OCI-LY7 (cell line): ENCODE results near the gene FAM227B. TPM values are rescaled to one million over a fixed set of nuclear protein-coding genes. Genes with fewer than 3 reads are reported as not detected.

Experiments
- BruUV-seq: library from RNA; stranded (reverse); fragments of 400-500 nt; replicated peaks from 2 replicates; lab custom pipeline; 2021; lab: Mats Ljungman, UMichigan
- CTCF ChIA-PET: fragments of 300-600 bp; sonication (Branson Sonifier 250); formaldehyde crosslinking; loops from one replicate; lab custom pipeline; 2022; ENCODE audit warnings: antibody characterized with exemption; ENCODE audit not compliant: unreplicated experiment; lab: Charles Lee
- POLR2A ChIA-PET: fragments of 300-600 bp; sonication (Branson Sonifier 250); formaldehyde crosslinking; loops from one replicate; lab custom pipeline; 2022; ENCODE audit warnings: antibody characterized with exemption; lab: Charles Lee
- DNase-seq: peaks from one replicate; pipeline ENCODE4 v3.0.0-alpha.2; 2015; ENCODE audit warnings: low spot score
- H2AFZ ChIP-seq: fragments of 200-600 bp; sonication (generic), shearing (Covaris generic); 2 replicates; pipeline ENCODE4 v1.6.1; 2014; ENCODE audit warnings: mild to moderate bottlenecking, antibody characterized with exemption, low read length, moderate library complexity
- H3K27ac ChIP-seq: fragments of 200-600 bp; sonication (generic); 2 replicates; pipeline ENCODE4 v1.5.1; 2014; ENCODE audit warnings: mixed run types, low read depth, mild to moderate bottlenecking, moderate library complexity, low read length, inconsistent platforms; ENCODE audit not compliant: poor library complexity, severe bottlenecking
- H3K36me3 ChIP-seq: fragments of 200-600 bp; sonication (generic); 2 replicates; pipeline ENCODE4 v1.6.1; 2014; ENCODE audit warnings: mild to moderate bottlenecking, antibody characterized with exemption, low read length, moderate library complexity, mixed read lengths; ENCODE audit not compliant: insufficient read depth
- H3K4me1 ChIP-seq: fragments of 200-600 bp; sonication (generic); 2 replicates; pipeline ENCODE4 v1.5.1; 2014; ENCODE audit warnings: mild to moderate bottlenecking, low read length; ENCODE audit not compliant: insufficient read depth, poor library complexity, severe bottlenecking
- H3K4me2 ChIP-seq: fragments of 200-600 bp; sonication (generic); 2 replicates; pipeline ENCODE4 v1.6.1; 2014; ENCODE audit warnings: mild to moderate bottlenecking, low read length
- H3K4me3 ChIP-seq: fragments of 200-600 bp; sonication (generic); 2 replicates; pipeline ENCODE4 v1.5.1; 2014; ENCODE audit warnings: mild to moderate bottlenecking, low read depth, low read length; ENCODE audit not compliant: poor library complexity, severe bottlenecking
- H3K79me2 ChIP-seq: fragments of 200-600 bp; sonication (generic); 2 replicates; pipeline ENCODE4 v1.6.1; 2016; ENCODE audit warnings: low read depth, mild to moderate bottlenecking, low read length, moderate library complexity, mixed read lengths; ENCODE audit not compliant: insufficient read depth
- H3K9me2 ChIP-seq: fragments of 200-600 bp; sonication (generic); 2 replicates; pipeline ENCODE4 v1.6.1; 2016; ENCODE audit warnings: mild to moderate bottlenecking, low read length, mixed read lengths; ENCODE audit not compliant: insufficient read depth
- H3K9me3 ChIP-seq: fragments of 200-600 bp; sonication (generic); 2 replicates; pipeline ENCODE4 v1.6.1; 2014; ENCODE audit warnings: mild to moderate bottlenecking, mixed run types, low read length, mixed read lengths
- H4K20me1 ChIP-seq: fragments of 200-600 bp; sonication (generic); 2 replicates; pipeline ENCODE4 v1.6.1; 2014; ENCODE audit warnings: mild to moderate bottlenecking, antibody characterized with exemption, low read length, moderate library complexity, mixed read lengths; ENCODE audit not compliant: insufficient read depth
- CTCF ChIP-seq: fragments of 200-600 bp; sonication (generic); conservative IDR thresholded peaks from 2 replicates; pipeline ENCODE4 v1.5.1; 2014; ENCODE audit warnings: mild to moderate bottlenecking, antibody characterized with exemption, low read length, moderate library complexity, mixed read lengths
- EZH2phosphoT487 ChIP-seq: fragments of 200-600 bp; sonication (generic); IDR thresholded peaks from 2 replicates; pipeline ENCODE4 v1.6.1; 2018; ENCODE audit warnings: low read depth, borderline replicate concordance, mild to moderate bottlenecking, mixed run types, antibody characterized with exemption, low read length, moderate library complexity, mixed read lengths
- intact Hi-C: fragments of 100-400 bp; cut with micrococcal nuclease; formaldehyde crosslinking; loops from one replicate; pipeline ENCODE4 v1.10.0; 2022; ENCODE audit not compliant: unreplicated experiment
- total RNA-seq, 2 experiments: library from RNA; depleted of rRNA in 1 of 2; stranded (reverse); fragments of >200 nt in 1 of 2; shearing (Covaris generic) in 1 of 2; gene quantifications; 2 replicates each; pipeline ENCODE4 v1.2.3, GENCODE V29; 2014 to 2022

The FAM227B gene
- total RNA-seq, 2 experiments from 2014 or later: 2.9 to 6.2 TPM

GRCh38 chr15:49507261-49507660 is 113.4 kb downstream of the FAM227B start:
- no peak overlapping the region for H3K4me2 ChIP-seq
- no peak overlapping the region for H3K27ac ChIP-seq
- no peaks in the 10 kb centered on the region for H3K79me2 ChIP-seq
- H2AFZ ChIP-seq: no peak overlapping the region
- CTCF ChIA-PET: no interaction called here
- H3K9me3 ChIP-seq: no peaks in the 10 kb centered on the region
- H3K4me1 ChIP-seq: no peaks in the 10 kb centered on the region
- intact Hi-C loops: no loop called here
- POLR2A ChIA-PET: no interaction called here
- no peaks in the 10 kb centered on the region for H3K9me2 ChIP-seq
- DNase-seq: no peak
- TF ChIP-seq CTCF (no peak), EZH2phosphoT487 (no peak)
- no peaks in the 10 kb centered on the region for H3K36me3 ChIP-seq
- H3K4me3 ChIP-seq: no peak overlapping the region
- H4K20me1 ChIP-seq: no peaks in the 10 kb centered on the region
- no TSS peak for BruUV-seq

- BruUV-seq: no TSS peak
- intact Hi-C loops: no loop called here
- CTCF ChIA-PET: no interaction called here
- H4K20me1 ChIP-seq: no peaks in the 10 kb centered on the region
- no peak for TF ChIP-seq EZH2phosphoT487
- TF ChIP-seq CTCF: no peak
- H3K4me1 ChIP-seq: no peaks in the 10 kb centered on the region
- POLR2A ChIA-PET: no interaction called here
- no peak for DNase-seq
- no peak overlapping the region for H3K4me3 ChIP-seq
- H3K36me3 ChIP-seq: no peaks in the 10 kb centered on the region
- H3K4me2 ChIP-seq: no peak overlapping the region
- no peak overlapping the region for H3K27ac ChIP-seq
- H3K9me2 ChIP-seq: no peaks in the 10 kb centered on the region
- H3K9me3 ChIP-seq: no peaks in the 10 kb centered on the region
- H2AFZ ChIP-seq: no peak overlapping the region
- no peaks in the 10 kb centered on the region for H3K79me2 ChIP-seq
These were observed 114.3 kb downstream of the FAM227B start for GRCh38 chr15:49506341-49506740.

- ChIA-PET POLR2A (no interaction called here), CTCF (no interaction called here)
- Histone ChIP-seq H3K4me1 (no peaks in the 10 kb centered on the region), H3K9me2 (no peaks in the 10 kb centered on the region), H3K4me2 (no peak overlapping the region), H3K4me3 (no peak overlapping the region), H3K79me2 (no peaks in the 10 kb centered on the region), H3K36me3 (no peaks in the 10 kb centered on the region), H3K27ac (no peak overlapping the region), H2AFZ (no peak overlapping the region), H3K9me3 (no peaks in the 10 kb centered on the region), H4K20me1 (no peaks in the 10 kb centered on the region)
- TF ChIP-seq CTCF (no peak), EZH2phosphoT487 (no peak)
- intact Hi-C loops: no loop called here
- DNase-seq: no peak
- BruUV-seq: no TSS peak
These were observed 119.0 kb downstream of the FAM227B start for GRCh38 chr15:49501586-49501985.
